ENCODE results near the gene DEF6. TPM values are rescaled to one million over a fixed set of nuclear protein-coding genes. Genes with fewer than 3 reads are reported as not detected.

DEF6 gene
- total RNA-seq, 1 experiment from 2014 or later = 5.6 TPM

- Histone ChIP-seq H3K23ac (ENCODE audit: insufficient read length, low read depth, low read length) (no peak overlapping the region), H3K27me3 (ENCODE audit: insufficient read depth, low read length) (no peaks in the 10 kb centered on the region), H3K9ac (ENCODE audit: extremely low read depth, insufficient read length, low read length) (no peak overlapping the region), H3K56ac (ENCODE audit: insufficient read length, low read depth, low read length) (no peak overlapping the region), H3K4me1 (ENCODE audit: insufficient read depth, low read length) (no peaks in the 10 kb centered on the region), H3K9me3 (ENCODE audit: control insufficient read depth, low read depth, low read length) (no peaks in the 10 kb centered on the region), H4K91ac (ENCODE audit: insufficient read length, low read depth, low read length) (no peak overlapping the region), H3K79me1 (ENCODE audit: insufficient read depth, low read depth, low read length, poor library complexity, severe bottlenecking) (no peaks in the 10 kb centered on the region), H3K79me2 (ENCODE audit: insufficient read depth, low read length) (no peaks in the 10 kb centered on the region), H2BK20ac (ENCODE audit: low read depth, low read length, poor library complexity, severe bottlenecking) (no peak overlapping the region), H2BK120ac (ENCODE audit: low read depth, low read length, poor library complexity, severe bottlenecking) (no peak overlapping the region), H3K18ac (ENCODE audit: insufficient read length, low read depth, low read length) (no peak overlapping the region), H3K14ac (ENCODE audit: insufficient read depth, low read length) (no peak overlapping the region), H2AFZ (ENCODE audit: low read length) (no peak overlapping the region), H2BK5ac (ENCODE audit: insufficient read length, low read length) (no peak overlapping the region), H4K8ac (replicated peaks; ENCODE audit: insufficient read length, low read depth, low read length) (no peak overlapping the region), H3K4ac (ENCODE audit: low read depth, low read length) (no peak overlapping the region), H2BK12ac (ENCODE audit: insufficient read length, low read depth, low read length) (no peak overlapping the region), H4K20me1 (ENCODE audit: control insufficient read depth, insufficient read depth, insufficient read length) (no peaks in the 10 kb centered on the region), H3K23me2 (ENCODE audit: insufficient read length, low read depth, low read length, poor library complexity, severe bottlenecking) (no peaks in the 10 kb centered on the region), H2BK15ac (ENCODE audit: low read depth, low read length) (no peak overlapping the region), H2AK5ac (ENCODE audit: insufficient read length, low read length) (no peak overlapping the region), H3K27ac (ENCODE audit: insufficient read length, low read depth, low read length) (no peak overlapping the region), H3K4me2 (ENCODE audit: insufficient read depth, insufficient read length, low read length) (no peak overlapping the region), H4K5ac (ENCODE audit: insufficient read length, low read depth, low read length) (no peak overlapping the region), H3T11ph (ENCODE audit: low read length) (no peak overlapping the region)
- DNase-seq = no peak
- no CpG with 5 or more reads among the region's 9 CpGs for WGBS (ENCODE audit: extremely low coverage, insufficient read length, low lambda C conversion rate)
- no peak overlapping the region for H3K27ac Mint-ChIP-seq
- peaks cover 5 to 10% of the 10 kb centered on the region in 2 experiments for H3K9me3 Mint-ChIP-seq
- H3K36me3 Mint-ChIP-seq (ENCODE audit: insufficient read depth in 1 of 3, low read depth in 3 of 3) = peaks cover 0 to 3% (median 3%) of the 10 kb centered on the region in 3 experiments; a peak in 4 of 7 replicates
- TF ChIP-seq CTCF (conservative IDR thresholded peaks at IDR 0.05) = no peak
- H3K4me1 Mint-ChIP-seq = peaks cover 6% of the 10 kb centered on the region in 2 experiments
- H3K4me3 Mint-ChIP-seq = no peak overlapping the region
- peaks cover 35% of the 10 kb centered on the region for H3K27me3 Mint-ChIP-seq (ENCODE audit: low read depth)
Observed at GRCh38 chr6:35330541-35331119, 33.0 kb downstream of the DEF6 start.
